Activated T-cell treated with anti-CD3 and anti-CD28 coated beads for 48 hours (primary cell): ENCODE data around the gene GCNT4.
"Not testable (repeated sequence)": the region's sequence is repeated elsewhere in the genome, so short reads cannot be mapped to it uniquely, and the experiment has no call there.

Experiments used
- DNase-seq: peaks from one replicate; pipeline ENCODE4 v3.0.0-alpha.2; 2020; ENCODE audit warnings: low read depth

Gene GCNT4

DNA sequence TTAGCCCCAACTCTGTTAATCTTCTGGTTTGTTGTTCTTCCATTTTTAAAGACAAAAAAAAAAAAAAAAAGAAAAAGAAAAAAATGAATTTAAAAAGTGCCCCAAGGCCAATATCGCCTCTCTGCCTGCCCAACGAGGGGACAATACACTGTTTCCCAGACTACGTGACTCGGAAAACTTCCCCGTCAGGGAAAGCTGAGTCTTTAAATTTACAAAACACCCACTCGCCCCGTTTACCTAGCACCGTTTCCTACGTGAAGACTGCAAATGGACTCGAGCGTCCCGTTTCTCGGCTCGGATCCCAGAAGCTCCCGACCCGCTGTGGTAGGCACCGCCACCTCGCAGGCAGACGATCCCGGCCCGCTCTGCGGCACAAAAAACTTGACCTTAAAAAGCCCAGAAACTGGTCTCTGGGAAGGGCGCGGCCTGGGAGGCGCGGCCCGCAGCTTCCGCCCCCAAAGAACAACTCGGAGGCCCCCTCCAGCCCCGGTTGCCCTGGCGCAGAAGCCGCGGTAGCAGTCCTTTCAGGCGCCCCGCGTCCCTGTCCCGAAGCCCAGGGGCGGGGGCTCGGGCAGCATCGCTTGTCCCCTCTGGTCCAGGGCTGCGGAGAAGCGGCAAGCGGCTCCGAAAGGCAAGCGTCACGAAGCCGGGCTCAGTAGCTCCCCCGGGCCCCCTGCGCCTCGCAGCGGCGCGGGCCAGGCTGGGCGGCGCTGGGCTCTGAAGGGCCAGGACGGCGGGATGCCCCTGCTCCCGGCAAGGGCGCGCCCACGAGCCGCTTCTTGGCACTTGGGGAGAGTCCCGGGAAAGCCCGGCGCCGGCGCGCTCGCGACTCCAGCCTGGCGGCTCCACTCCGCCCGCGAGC lies at the start of gene GCNT4:
GCNT4 (minus strand) TSS at position 367 of the 862 bp plus-strand sequence. CDS start 22,521 bp downstream, outside the sequence.
- DNase-seq: peak; percentile 38

DNA sequence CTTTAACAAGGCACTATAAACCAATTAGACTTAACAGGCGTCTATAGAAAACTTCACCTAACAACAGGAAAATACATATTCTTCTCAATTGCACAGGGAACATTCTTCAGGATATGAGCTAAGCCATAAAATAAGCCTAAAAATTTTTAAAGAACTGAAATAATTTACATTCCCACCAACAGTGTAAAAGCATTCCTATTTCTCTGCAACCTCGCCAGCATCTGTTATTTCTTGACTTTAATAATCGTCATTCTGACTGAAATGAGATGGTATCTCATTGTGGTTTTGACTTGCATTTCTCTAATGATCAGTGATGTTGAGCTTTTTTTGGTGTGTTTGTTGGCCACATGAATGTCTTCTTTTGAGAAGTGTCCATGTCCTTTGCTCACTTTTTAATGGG lies 43.6 kb upstream of the GCNT4 start:
- DNase-seq: not testable (repeated sequence)

- no peak for DNase-seq
These were observed 39.2 kb upstream of the GCNT4 start for GRCh38 chr5:75091597-75091996.

DNA sequence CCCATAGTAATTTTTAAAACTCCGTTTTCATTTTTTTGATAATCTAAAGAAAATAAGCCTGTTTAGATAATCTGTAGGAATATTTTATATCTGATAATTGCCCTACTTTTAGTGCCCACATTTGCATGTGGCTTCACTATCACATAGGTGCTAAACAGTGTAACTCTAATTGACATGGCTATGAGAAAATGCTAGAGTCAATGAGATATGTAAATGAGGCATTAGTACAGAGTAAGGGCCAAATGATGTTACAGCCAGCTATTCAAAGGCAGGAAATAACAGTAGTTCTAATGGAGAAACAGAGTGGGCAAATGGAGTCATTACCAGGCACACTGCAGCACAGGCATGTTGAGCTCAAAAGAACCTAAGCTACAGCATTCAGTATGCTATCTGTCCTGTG lies 37.3 kb upstream of the GCNT4 start:
- no peak for DNase-seq

GRCh38 chr5:75089137-75089536 lies 36.8 kb upstream of the GCNT4 start:
- peak; percentile 38 for DNase-seq

DNA sequence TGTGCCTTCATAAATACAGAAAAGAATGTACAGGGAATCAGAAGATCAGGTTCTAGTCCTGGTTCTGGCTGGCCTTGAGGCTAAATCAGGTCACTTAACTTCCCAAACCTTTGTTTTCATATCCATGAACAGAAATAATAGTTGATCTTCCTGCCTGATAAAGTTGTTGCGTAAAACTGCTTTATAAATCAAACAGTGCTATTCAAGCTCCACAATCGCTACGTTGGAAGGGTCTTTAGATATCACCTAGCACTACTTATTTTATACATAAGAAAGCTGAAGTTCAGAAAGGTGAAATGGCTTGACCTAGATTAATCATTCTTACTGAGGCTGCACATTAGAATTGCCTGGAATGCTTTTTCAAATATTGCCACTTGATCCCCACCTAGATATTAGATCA lies 36.3 kb upstream of the GCNT4 start:
- DNase-seq: no peak

- no peak for DNase-seq
These were observed 29.2 kb upstream of the GCNT4 start for GRCh38 chr5:75081510-75081909.

GRCh38 chr5:75079346-75079745 lies 27.0 kb upstream of the GCNT4 start:
- DNase-seq: not testable (repeated sequence)

- DNase-seq: no peak
These were observed 25.7 kb upstream of the GCNT4 start for GRCh38 chr5:75078027-75078426.

- no peak for DNase-seq
These were observed 19.7 kb upstream of the GCNT4 start for GRCh38 chr5:75072061-75072460.

DNA sequence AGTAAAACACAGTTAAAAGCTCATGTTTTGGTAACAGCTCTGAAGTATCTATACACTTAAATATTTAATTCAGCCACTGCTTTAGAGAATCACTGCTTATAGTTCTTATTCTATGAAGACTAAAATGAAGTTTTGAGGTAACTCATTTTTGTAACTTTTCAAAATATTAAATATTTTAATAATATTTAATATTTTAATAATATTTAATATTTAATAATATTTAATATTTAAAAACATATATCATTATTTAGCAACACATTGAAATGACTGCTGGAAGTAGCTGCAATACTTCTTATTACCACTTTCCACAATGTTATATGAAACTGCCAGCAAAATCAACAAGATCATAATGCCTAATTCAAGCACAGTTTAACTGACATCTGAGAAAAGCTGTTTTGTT lies 18.7 kb upstream of the GCNT4 start:
- no peak for DNase-seq

GRCh38 chr5:75067434-75067833 lies 15.1 kb upstream of the GCNT4 start:
- DNase-seq: no peak

GRCh38 chr5:75062925-75063531 lies 10.7 kb upstream of the GCNT4 start:
- no peak for DNase-seq

DNA sequence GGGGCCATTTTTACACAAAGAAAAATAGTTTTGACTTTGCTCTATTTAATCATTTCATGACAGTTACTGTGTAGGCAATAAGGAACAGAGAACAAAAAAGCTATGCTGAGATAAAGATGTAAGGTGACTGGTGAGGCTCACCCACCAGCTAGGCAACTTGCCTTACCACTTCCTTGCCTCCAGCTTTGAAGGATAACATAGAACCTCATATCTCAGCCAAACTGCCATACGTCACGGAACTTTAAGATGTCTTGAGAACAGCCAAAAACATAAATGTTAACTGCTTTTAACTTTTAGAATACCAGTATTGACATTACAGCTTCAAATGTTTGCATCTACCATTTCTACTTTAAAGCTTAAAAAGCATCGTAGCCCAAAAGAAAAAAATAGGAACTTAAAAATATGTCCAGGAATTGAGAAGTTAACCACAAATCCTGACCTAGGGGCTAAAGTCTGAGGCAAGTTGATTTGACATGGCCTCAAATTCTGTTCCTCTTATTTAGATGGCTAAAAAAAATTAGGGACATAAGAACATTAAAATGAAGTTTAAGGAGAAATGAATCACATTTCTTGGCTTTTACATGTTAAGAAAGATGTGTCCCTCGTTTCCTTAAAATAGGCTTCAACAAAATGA lies 7.7 kb upstream of the GCNT4 start:
- DNase-seq: no peak

- DNase-seq: no peak
These were observed 6.7 kb upstream of the GCNT4 start for GRCh38 chr5:75058986-75059535.

DNA sequence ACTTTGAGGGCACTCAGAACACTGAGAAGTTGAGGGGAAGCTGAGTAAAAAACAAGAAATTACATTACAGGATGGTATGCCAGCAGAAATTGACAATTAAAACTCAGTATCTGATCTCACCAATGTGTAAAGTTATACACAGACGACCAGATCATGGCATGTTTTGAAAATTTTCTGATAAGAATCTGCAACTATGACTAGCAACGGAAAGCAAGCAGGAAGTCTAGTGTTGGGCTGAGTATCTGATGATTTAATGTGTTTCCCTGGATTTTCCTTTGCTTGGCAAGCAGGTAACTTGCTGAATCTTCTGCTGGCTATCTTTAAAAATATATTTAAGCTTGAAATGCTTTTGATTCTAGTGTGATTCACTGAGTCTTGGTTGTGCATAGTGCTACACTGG lies 5.2 kb upstream of the GCNT4 start:
- DNase-seq: no peak

DNA sequence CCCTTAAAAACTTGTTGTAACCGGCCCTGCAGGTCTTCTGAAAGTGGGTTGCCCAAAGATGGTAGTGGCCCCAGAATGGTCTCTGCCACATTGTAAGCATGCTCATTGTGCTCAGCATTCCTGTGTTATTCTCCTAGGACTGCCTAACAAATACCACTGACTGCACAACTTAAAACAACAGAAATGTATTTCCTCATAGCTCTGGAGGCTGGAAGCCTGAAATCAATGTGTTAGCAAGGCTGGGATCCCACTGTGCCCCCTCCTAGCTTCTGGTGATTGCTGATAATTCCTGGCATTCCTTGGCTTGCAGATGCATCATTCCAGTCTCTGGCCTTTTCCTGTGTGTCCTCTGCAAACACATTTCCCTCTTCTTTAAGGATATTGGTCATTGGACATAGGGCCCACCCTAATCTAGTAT lies 3.4 kb upstream of the GCNT4 start:
- DNase-seq: no peak

GRCh38 chr5:75054134-75054930 lies 2.0 kb upstream of the GCNT4 start:
- peak; percentile 8 for DNase-seq

DNA sequence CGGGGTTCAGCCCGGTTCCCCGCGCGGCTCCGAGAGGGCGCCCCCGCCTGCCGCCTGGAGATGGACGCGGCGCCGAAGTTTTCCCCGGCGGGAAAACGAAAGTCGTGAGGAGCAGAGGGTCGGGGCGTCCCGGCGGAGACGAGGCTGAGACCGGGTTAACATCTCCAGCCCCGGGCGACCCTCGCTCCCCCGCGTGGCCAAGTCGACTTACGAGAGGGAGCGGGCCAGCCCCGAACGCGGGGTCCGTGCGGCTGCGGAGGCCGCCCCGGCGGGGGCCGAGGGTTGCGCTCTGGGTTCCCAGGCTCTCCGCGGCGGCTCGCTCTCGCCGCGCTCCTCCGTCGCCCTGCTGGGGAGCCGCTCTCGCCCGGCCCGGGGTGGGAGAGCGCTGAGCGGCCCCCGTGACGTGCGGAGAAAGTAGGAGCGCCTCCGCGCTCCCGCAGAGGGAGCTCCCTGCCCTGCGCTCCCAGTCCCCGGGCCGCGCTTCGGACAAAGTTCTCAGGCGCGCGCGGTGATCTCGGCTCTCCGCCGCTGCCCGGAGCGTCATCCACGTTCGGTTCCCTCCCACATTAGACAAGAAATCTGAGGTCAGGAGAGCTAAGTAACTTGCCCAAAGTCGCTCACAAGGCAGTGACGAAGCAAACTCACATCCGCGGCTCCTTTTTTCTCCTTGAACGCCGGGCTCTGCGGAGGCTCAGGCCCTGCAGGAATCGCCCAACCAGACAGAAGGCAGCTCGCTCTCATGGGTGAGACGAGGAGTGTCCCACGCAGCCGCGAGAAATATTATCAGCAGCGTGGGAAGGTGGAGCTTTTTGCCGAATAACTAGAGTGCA lies 1.2 kb upstream of the GCNT4 start:
- DNase-seq: peak; percentile 54

DNA sequence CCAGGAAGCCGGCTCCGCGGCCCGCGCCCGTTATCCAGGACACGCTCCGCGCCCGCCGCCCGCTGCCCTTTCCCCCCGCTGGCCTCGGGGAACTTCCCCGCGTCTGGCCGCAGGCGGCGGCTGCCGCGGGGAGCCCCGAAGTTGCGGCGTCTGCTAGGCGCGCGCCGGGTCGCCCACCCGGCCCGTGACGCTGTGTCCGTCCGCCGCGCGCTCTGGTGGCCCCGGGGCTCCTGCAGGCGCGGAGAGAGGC lies 621 bp upstream of the GCNT4 start:
- no peak for DNase-seq

GRCh38 chr5:75051217-75051751 lies 1.1 kb downstream of the GCNT4 start:
- DNase-seq: peak; percentile 23
